GM12892 (cell line): ENCODE data around the gene LSM3.

Experiments
- POLR2A ChIP-seq: IDR thresholded peaks from 2 replicates; pipeline ENCODE4 v1.6.1; 2011; ENCODE audit warnings: low read depth, low read length, control low read depth
- POLR2AphosphoS5 ChIP-seq: IDR thresholded peaks from 2 replicates; pipeline ENCODE4 v1.6.1; 2011; ENCODE audit warnings: low read depth, low read length, control low read depth

DNA sequence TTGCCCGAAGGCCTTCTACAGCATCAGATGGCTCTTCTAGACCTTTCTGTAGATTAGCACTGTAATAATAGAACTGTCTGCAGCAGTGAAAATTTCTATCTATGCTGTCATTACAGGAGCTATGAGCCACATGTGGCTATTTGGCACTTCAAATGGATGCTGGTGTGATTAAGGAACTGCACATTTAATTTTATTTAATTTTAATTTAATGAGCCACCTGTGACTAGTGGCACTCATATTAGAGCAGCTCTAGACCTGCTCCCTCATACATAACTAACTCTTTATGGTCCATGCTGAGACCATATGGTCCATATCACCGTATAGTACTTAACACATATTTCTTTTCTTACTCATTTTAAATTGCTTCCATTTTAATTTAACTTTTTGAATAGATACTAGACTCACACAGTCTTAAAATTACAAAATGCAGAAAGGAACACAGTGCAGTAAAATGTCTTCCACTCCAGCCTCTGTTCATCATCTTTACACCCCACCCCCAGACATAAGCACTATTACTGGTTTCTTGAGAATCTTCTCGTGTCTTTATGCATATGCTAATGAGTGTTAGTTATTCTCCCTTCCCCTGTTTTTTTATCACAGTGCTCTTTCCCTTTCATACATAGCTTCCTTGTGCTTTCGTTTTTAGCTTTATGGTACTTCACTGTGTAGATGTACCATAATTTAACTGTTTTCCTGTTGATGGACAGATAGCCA, 9.6 kb downstream of the LSM3 start:
- TF ChIP-seq POLR2A, result no peak
- TF ChIP-seq POLR2AphosphoS5, result no peak
